GM19025 (cell line): ENCODE data around the gene PDHX.
"Not testable (repeated sequence)": the region's sequence is repeated elsewhere in the genome, so short reads cannot be mapped to it uniquely, and the experiment has no call there.

Experiments
- ATAC-seq: cut with Tn5 transposase; IDR thresholded peaks from one replicate; pipeline ENCODE4 v1.9.1; 2021; ENCODE audit warnings: mild to moderate bottlenecking, low read depth, moderate library complexity; ENCODE audit not compliant: unreplicated experiment

Gene PDHX

GRCh38 chr11:35013514-35014233 lies 97.3 kb downstream of the PDHX start:
- peak; percentile 46 for ATAC-seq

- no peak for ATAC-seq
These were observed 97.9 kb downstream of the PDHX start for GRCh38 chr11:35014346-35014745.

GRCh38 chr11:35015621-35016387 lies 99.4 kb downstream of the PDHX start:
- no peak for ATAC-seq

GRCh38 chr11:35016916-35017315 lies 100.5 kb downstream of the PDHX start:
- no peak for ATAC-seq

GRCh38 chr11:35017528-35018342 lies 101.3 kb downstream of the PDHX start:
- ATAC-seq = no peak

- ATAC-seq = no peak
These were observed 105.2 kb downstream of the PDHX start for GRCh38 chr11:35021589-35021988.

- not testable (repeated sequence) for ATAC-seq
These were observed 107.5 kb downstream of the PDHX start for GRCh38 chr11:35023940-35024339.

- not testable (repeated sequence) for ATAC-seq
These were observed 111.6 kb downstream of the PDHX start for GRCh38 chr11:35028007-35028406.

- peak; percentile 78 for ATAC-seq
These were observed 113.7 kb downstream of the PDHX start for GRCh38 chr11:35029979-35030682.

- no peak for ATAC-seq
These were observed 114.3 kb downstream of the PDHX start for GRCh38 chr11:35030716-35031213.

- ATAC-seq = no peak
These were observed 114.9 kb downstream of the PDHX start for GRCh38 chr11:35031346-35031745.

- no peak for ATAC-seq
These were observed 115.4 kb downstream of the PDHX start for GRCh38 chr11:35031867-35032266.

- ATAC-seq = no peak
These were observed 116.6 kb downstream of the PDHX start for GRCh38 chr11:35033011-35033410.

GRCh38 chr11:35034401-35034800 lies 118.0 kb downstream of the PDHX start:
- ATAC-seq = no peak

GRCh38 chr11:35035894-35036408 lies 119.5 kb downstream of the PDHX start:
- peak; percentile 36 for ATAC-seq

GRCh38 chr11:35036639-35037038 lies 120.2 kb downstream of the PDHX start:
- ATAC-seq = no peak

GRCh38 chr11:35038211-35038928 lies 122.0 kb downstream of the PDHX start:
- ATAC-seq = no peak

GRCh38 chr11:35039076-35039475 lies 122.7 kb downstream of the PDHX start:
- no peak for ATAC-seq

GRCh38 chr11:35040221-35040942 lies 124.0 kb downstream of the PDHX start:
- peak; percentile 57 for ATAC-seq
